T-helper 2 cell (primary cell): ENCODE results near the gene ADCY2.

Experiments
- DNase-seq, 5 experiments: peaks; one replicate each; pipeline versions ENCODE4 v3.0.0 to v3.0.0-alpha.2; 2012 to 2022

Gene ADCY2

DNA sequence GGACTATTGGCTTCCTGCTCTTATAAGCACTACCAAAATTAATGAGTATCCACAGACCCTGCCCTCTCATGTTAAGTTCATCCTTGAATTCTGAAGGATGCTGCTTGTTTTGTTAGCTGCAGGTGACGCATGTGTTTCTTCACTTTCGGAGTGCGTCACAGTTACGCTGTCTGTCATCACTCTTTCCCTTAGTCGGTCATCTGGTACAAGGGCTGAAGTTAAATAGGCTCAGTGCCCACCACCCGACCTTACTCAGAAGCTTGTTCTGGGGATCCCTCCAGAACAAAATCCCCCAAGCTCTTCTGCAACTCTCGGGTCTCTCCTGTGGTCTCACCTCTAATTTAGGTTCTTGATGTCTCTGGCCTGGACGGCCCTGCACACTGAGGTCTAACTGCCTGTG is 51.0 kb downstream of the ADCY2 start:
- DNase-seq: no peak

DNA sequence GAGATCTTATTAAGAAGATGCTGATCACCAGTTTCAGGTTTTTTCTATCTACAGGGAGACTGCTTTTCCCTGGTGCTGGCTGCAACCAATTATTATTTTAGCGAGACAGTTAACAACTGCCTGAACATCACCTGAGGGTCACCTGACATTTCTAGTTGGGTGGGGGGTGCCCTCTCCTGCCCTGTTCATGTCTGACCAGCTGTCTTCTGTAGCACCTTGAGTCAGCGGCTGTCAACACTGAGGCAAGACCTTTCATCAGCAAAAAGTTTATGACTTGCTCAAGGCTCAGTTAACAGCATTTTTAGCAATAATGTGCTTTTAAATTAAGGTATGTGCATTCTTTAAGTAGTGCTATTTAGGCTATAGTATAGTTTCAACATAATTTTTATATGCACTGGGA is 58.0 kb downstream of the ADCY2 start:
- DNase-seq: no peak

- no peak for DNase-seq
Measured at GRCh38 chr5:7456206-7456605, 60.3 kb downstream of the ADCY2 start.

- no peak for DNase-seq
Measured at GRCh38 chr5:7461371-7461770, 65.4 kb downstream of the ADCY2 start.

GRCh38 chr5:7462758-7463157 is 66.8 kb downstream of the ADCY2 start:
- no peak for DNase-seq

- DNase-seq: no peak
Measured at GRCh38 chr5:7464182-7464581, 68.2 kb downstream of the ADCY2 start.

GRCh38 chr5:7467179-7467578 is 71.2 kb downstream of the ADCY2 start:
- DNase-seq: no peak

GRCh38 chr5:7468742-7469141 is 72.8 kb downstream of the ADCY2 start:
- no peak for DNase-seq

DNA sequence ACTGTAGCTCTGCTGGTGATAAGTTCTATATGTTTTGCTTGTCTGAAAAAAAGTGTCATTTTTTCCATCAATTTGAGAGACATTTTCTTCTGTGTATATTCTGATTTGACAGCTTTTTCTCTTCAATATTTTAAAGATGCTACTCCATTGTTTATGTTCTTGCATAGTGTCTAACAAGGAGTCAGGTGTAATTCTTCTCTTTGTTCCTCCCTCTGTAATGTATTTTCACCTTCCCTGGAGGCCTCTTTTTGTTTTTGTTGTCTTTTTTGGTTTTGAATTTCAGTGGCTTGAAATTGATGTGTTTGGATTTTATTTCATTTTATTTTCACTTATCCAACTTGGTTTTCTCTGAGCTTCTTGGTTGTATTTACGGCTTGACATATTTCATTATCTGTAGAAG is 75.8 kb downstream of the ADCY2 start:
- no peak for DNase-seq

- no peak for DNase-seq
Measured at GRCh38 chr5:7473115-7473514, 77.2 kb downstream of the ADCY2 start.

DNA sequence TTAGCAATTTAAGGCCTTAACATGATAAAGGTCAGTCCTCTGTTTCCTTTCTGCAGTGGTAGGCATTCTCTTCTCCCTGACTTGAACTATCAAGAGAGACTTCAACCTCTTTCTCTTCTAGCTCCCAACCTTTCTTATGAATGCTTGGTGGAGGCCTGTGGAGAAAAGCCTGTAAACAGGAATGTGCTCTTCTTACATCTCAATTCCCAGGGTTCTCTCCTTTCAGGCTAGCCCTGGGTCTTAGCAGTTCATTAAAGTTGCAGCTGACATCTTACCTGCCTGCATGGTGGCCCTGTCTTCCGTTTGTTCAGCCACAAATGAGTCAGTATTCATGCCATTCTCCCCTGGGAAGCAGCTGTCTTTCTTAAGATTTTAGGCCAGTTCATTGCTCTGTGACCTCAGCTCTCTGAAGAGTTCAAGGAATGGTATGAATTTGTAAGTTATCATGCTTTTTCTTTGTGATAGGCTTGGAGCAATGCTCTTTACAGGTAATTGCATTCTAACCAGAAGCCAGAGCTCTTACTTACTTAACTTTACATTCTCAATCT is 77.8 kb downstream of the ADCY2 start:
- DNase-seq: no peak

DNA sequence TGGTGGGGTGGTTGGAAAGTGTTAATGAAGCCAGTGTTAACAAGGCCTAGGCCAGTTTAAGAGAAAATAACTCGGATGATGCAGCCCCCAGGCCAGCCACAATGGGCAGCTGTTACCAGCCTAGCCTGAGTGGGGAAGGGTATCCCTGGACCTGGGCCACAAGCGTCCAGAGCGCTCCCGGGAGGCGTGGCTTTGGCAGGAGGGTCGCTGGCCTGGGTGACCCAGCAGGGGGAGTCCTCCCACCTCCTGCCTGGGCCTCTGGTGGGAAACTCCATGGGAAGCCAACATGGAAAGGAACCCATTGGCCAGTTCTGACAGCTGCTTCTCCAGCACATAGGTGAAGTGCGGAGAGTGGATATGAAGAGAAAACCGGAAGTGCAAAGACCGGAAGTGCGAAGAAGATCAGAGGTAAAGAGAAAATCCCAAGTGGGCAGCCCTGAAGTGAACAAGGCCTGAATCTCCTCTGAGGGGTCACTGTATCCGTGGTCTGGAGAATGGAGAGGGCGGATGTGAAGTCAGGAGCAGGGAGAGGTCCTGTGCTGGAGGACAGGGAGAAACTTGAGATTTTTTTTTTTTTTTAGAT is 79.0 kb downstream of the ADCY2 start:
- no peak for DNase-seq

DNA sequence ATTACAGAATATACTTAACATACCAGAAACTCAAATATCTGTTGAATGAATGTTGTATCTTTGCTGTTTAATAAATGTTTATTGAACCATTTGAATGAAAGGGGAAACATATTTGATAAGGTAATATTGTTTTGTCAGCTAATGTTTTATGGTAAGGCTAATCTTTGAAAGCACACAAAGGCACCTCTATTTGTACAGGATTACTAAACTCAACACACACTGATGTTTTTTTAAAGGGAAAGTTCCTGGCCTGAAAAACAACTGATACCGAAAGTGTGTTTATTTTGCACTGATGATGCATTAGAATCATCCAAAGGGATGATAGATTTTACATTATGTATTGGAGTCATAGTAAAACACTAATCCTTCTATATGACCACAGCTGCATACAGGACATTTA is 82.5 kb downstream of the ADCY2 start:
- DNase-seq: no peak

GRCh38 chr5:7488734-7489133 is 92.8 kb downstream of the ADCY2 start:
- no peak for DNase-seq

DNA sequence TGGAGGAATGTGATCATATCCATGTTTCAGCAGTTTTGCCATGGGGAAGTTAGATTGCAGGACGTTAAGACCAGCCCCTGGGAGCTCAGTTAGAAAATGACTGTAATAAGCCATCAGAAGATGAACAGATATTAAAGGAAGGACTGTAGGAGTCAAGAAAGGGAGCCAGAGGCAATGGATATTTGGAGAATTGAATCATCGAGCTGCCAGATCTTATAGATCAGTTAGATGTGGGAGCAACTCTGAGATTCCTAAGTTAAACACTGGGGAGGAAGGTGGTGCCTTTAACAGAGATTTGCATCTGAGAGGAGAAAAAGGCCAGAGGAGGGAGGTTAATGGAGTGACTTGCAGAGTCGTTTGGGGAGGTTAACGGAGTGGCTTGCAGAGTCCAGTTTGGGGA is 96.4 kb downstream of the ADCY2 start:
- DNase-seq: no peak

GRCh38 chr5:7493081-7493480 is 97.1 kb downstream of the ADCY2 start:
- DNase-seq: no peak

DNA sequence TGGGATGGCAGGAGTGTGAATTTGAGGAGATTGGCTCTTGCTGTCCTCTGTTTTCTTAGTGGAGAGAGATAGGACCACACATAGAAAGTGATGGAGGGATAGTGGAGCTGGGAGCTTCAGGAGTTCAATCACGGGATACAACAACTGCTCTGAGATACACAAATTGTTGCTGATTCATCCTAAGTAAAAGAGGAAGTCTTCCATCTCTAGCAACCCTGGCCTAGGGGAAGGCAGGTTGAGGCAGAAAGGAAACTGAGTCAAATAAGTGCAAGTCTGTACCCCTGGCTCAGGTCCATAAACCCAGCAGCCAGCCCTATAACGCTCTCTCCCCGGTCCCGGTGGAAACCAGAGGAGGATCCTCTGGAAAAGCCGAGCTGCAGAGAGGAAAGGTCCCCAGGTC is 97.7 kb downstream of the ADCY2 start:
- no peak for DNase-seq

DNA sequence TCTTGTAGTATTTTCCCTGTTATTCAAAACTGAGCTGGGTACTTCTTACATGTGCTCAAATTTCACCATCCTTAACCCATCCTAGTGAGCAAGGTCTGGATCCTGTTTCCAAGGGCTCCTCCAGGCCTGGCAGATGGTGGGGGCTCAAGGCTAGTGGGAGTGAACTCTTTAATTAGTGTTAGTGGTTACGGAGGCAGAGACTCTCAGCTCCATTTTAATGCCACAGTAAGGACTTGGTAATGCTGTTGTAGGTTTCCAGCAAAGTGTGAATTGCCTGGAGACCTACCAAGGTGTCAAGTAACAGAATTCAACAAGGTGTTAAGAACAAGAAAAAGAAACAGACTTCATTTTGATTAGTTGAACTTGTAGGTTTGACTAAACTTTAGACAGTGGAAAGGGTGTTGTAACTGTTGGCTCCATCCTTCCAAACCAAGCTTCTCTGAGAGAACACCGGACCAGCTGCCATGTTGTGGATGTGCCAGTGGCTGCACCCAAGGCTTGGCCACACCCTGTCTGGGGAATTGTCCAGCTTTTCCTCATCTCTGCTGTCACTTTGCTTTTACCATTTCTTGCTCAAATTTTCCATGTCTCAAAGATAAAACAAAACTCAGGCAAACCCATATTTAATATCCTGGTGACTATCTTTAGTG is 98.7 kb downstream of the ADCY2 start:
- DNase-seq: no peak

GRCh38 chr5:7495131-7495517 is 99.2 kb downstream of the ADCY2 start:
- DNase-seq: no peak

DNA sequence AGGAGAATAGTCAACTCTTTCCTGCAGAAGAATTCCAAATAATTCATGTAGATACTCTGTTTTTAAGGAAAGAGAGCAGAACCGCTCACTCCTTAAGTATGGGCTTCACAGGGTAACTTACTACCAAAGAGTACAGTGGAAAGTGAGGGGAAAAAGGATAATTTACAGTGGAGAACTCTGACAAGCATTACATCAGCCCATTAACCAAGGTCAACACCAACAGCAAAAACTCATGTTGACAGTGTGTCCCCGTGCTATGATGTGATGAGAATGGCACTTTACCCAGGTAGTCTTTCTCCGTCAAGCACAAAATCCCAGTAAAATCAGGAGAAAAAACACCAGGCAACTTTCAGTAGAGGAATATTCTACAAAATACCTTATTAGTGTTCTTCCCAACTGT is 104.3 kb downstream of the ADCY2 start:
- DNase-seq: no peak

GRCh38 chr5:7501061-7501460 is 105.1 kb downstream of the ADCY2 start:
- no peak for DNase-seq

- no peak for DNase-seq
Measured at GRCh38 chr5:7503564-7503963, 107.6 kb downstream of the ADCY2 start.

DNA sequence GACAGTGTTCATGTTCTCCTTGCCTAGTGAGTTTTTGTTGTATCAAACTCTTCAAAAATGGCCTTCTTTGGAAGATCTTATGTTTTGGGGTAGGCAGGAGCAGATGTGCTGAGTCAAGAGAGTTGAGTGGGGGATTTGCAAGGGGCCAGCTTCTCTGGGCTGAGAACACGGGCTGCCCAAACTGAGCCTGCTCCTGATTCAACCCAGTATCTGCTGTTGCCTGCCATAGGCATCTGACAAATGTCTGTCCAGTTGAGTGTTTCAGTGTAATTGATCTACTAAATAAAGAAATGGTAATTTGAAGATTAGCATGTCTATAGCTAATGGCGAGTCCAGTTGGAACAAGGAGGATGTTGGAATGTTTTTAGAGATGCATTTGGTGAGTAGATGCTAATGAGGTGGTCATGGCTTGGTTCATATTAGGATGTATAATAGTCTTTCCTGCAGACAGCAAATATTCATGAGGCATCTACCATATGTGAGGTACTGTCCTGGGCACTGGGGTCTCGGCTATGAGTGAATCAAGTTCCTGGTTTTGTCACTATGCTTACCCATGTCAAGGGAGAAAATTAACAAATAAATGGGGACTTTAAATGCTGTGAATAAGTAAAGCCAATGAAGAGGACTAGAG is 119.5 kb downstream of the ADCY2 start:
- no peak for DNase-seq

DNA sequence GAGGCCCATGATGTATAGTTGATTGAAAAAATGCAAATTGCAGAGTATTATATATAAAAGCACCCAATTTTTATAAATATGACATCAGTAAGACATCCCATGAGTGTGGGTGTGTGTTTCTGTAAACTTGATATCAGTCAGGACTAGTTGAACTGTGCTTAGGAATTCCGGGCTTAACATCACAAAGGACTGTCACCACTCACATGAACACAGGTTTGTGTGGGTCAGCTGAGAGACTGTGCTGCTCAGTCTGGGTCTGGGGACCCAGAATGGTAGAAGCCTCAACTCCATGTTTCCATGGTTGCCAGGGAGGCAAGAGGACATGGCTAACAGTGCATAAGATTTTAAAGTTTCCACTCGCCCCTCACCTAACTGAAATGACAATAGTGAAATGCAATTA is 120.3 kb downstream of the ADCY2 start:
- DNase-seq: no peak
